Keratinocyte (primary cell): ENCODE measurements around the gene OR52W1.

Experiments used
- CTCF ChIP-seq, 3 experiments: IDR thresholded peaks in 1 of 3; conservative IDR thresholded peaks in 1 of 3; optimal IDR thresholded peaks in 1 of 3; 2 replicates in 2 of 3; 3 replicates in 1 of 3; pipeline versions ENCODE3 to v1.5.1; 2011; ENCODE audit warnings: low read length in 3 of 3, mild to moderate bottlenecking in 3 of 3, moderate library complexity in 2 of 3, control low read depth in 1 of 3, inconsistent platforms in 1 of 3; ENCODE audit not compliant: insufficient read depth in 2 of 3; ENCODE audit errors: extremely low read depth in 1 of 3
- EZH2 ChIP-seq: IDR thresholded peaks from one replicate; pipeline ENCODE4 v1.6.1; 2012; ENCODE audit warnings: inconsistent platforms, mild to moderate bottlenecking, low read length, moderate library complexity

DNA sequence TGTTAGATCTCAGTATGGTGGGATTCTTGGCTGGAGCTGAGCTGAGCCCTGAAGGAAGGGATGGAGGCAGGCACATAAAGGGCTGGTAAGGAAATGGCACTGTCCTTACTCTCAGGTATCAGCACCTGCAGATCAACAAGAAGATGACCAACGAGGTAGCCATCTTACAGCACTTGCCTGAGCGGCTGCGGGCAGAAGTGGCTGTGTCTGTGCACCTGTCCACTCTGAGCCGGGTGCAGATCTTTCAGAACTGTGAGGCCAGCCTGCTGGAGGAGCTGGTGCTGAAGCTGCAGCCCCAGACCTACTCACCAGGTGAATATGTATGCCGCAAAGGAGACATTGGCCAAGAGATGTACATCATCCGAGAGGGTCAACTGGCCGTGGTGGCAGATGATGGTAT is 42.3 kb downstream of the OR52W1 start:
- no peak for TF ChIP-seq CTCF (optimal IDR thresholded peaks at IDR 0.05 in 1 of 3, IDR thresholded peaks at IDR 0.05 in 1 of 3, conservative IDR thresholded peaks at IDR 0.05 in 1 of 3; ENCODE audit: extremely low read depth in 1 of 3, insufficient read depth in 2 of 3, low read length in 3 of 3)
- TF ChIP-seq EZH2 = no peak
